Esophagus muscularis mucosa (tissue), 4 donors: ENCODE results near the gene PIF1.

Experiments used
- CTCF ChIP-seq, 3 experiments: fragments of 200-600 bp in 2 of 3; fragments of 450-650 bp in 1 of 3; sonication (generic) in 2 of 3; IDR thresholded peaks; one replicate each; pipeline ENCODE4 v1.5.1; 2017 to 2019; ENCODE audit warnings: antibody characterized with exemption in 3 of 3, mild to moderate bottlenecking in 2 of 3, moderate library complexity in 1 of 3
- EP300 ChIP-seq: sonication (generic); formaldehyde crosslinking; IDR thresholded peaks from one replicate; pipeline ENCODE4 v1.6.1; 2017; ENCODE audit warnings: antibody characterized with exemption
- POLR2A ChIP-seq: fragments of 450-650 bp; IDR thresholded peaks from one replicate; pipeline ENCODE4 v1.6.1; 2017; ENCODE audit warnings: antibody characterized with exemption, moderate library complexity, mild to moderate bottlenecking, low read depth
- POLR2AphosphoS5 ChIP-seq, 2 donors: sonication (generic); formaldehyde crosslinking; IDR thresholded peaks; one replicate each; pipeline ENCODE4 v1.6.1; 2017; ENCODE audit warnings: antibody characterized with exemption in 2 of 2

GRCh38 chr15:64816452-64816851 is 9.0 kb downstream of the PIF1 start:
- TF ChIP-seq POLR2AphosphoS5 (IDR thresholded peaks at IDR 0.05) (no peak), CTCF (IDR thresholded peaks at IDR 0.05) (no peak), EP300 (no peak), POLR2A (no peak)
